22Rv1 (cell line): Measurements from ENCODE around the gene FAM181A.

Source experiments
- CTCF ChIP-seq: fragments of 450-650 bp; IDR thresholded peaks from 2 replicates; pipeline ENCODE4 v1.5.1; 2017; ENCODE audit warnings: mild to moderate bottlenecking
- ZFX ChIP-seq: fragments of 450-650 bp; IDR thresholded peaks from 2 replicates; pipeline ENCODE4 v1.6.1; 2017; ENCODE audit warnings: antibody characterized with exemption, borderline replicate concordance

- TF ChIP-seq CTCF = no peak
- no peak for TF ChIP-seq ZFX
Measured at GRCh38 chr14:93946104-93946503, 19.0 kb downstream of the FAM181A start.
